ENCODE measurements around the gene ELMO1. TPM values are rescaled to one million over a fixed set of nuclear protein-coding genes. Genes with fewer than 3 reads are reported as not detected.

Gene ELMO1
- polyA plus RNA-seq, 2 of the 4 experiments (the other 2 are of a cell fraction), result 2.3 to 6.1 TPM

GRCh38 chr7:37083311-37084096 is 365.2 kb downstream of the ELMO1 start:
- DNase-seq (ENCODE audit: low read depth in 1 of 2, low spot score in 1 of 2), result no peak
- Histone ChIP-seq H3K4me3 (no peak overlapping the region), H3K9me3 (no peaks in the 10 kb centered on the region), H3K4me1 (peaks cover 12% of the 10 kb centered on the region; the same call in 1 of the 3 replicates), H3K4me2 (no peak overlapping the region), H3K27ac (0 out of 6 replicates have a peak overlapping the region, but pooled peaks of 1 of the 2 experiments have one; percentile 16)
- no peak for FAIRE-seq
- ChIA-PET CTCF (interaction anchor here (1.0 to 1.7 kb wide), 4 partner anchors 9 to 98 kb away, joined by 3 to 6 read pairs (median 4); no protein-coding TSS in a partner anchor), POLR2A (no interaction called here)
- WGBS (ENCODE audit: missing lambda C conversion rate), result 84% methylated on average over 5 of the region's 5 CpGs
- ATAC-seq, result no peak
- TF ChIP-seq NFE2L2 (conservative IDR thresholded peaks at IDR 0.05; ENCODE audit: low read length) (peak; percentile 84), MAFK (IDR thresholded peaks at IDR 0.05; ENCODE audit: partially characterized antibody) (peak; percentile 55)
- TF ChIP-seq, protein P1, sequence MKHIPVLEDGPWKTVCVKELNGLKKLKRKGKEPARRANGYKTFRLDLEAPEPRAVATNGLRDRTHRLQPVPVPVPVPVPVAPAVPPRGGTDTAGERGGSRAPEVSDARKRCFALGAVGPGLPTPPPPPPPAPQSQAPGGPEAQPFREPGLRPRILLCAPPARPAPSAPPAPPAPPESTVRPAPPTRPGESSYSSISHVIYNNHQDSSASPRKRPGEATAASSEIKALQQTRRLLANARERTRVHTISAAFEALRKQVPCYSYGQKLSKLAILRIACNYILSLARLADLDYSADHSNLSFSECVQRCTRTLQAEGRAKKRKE (CRISPR knock-in tag; IDR thresholded peaks at IDR 0.05; ENCODE audit: low read depth), result no peak

DNA sequence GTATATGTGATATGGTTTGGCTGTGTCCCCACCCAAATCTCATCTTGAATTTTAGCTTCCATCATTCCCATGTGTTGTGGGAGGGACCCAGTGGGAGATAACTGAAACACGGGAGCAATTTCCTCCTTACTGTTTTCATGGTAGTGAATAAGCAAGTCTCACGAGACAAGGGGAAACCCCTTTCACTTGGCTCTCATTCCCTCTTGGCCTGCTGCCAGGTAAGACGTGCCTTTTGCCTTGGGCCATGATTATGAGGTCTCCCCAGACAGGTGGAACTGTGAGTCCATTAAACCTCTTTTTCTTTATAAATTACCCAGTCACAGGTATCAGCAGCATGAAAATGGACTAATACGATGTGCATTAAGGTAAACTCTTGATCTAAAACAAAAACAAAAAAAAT is 367.2 kb downstream of the ELMO1 start:
- Histone ChIP-seq H3K4me1 (peaks cover 12% of the 10 kb centered on the region; the same call in 1 of the 3 replicates), H3K4me2 (no peak overlapping the region), H3K4me3 (no peak overlapping the region), H3K27ac (no peak overlapping the region), H3K9me3 (no peaks in the 10 kb centered on the region)
- CTCF ChIA-PET, result no interaction called here
- TF ChIP-seq, protein P2, sequence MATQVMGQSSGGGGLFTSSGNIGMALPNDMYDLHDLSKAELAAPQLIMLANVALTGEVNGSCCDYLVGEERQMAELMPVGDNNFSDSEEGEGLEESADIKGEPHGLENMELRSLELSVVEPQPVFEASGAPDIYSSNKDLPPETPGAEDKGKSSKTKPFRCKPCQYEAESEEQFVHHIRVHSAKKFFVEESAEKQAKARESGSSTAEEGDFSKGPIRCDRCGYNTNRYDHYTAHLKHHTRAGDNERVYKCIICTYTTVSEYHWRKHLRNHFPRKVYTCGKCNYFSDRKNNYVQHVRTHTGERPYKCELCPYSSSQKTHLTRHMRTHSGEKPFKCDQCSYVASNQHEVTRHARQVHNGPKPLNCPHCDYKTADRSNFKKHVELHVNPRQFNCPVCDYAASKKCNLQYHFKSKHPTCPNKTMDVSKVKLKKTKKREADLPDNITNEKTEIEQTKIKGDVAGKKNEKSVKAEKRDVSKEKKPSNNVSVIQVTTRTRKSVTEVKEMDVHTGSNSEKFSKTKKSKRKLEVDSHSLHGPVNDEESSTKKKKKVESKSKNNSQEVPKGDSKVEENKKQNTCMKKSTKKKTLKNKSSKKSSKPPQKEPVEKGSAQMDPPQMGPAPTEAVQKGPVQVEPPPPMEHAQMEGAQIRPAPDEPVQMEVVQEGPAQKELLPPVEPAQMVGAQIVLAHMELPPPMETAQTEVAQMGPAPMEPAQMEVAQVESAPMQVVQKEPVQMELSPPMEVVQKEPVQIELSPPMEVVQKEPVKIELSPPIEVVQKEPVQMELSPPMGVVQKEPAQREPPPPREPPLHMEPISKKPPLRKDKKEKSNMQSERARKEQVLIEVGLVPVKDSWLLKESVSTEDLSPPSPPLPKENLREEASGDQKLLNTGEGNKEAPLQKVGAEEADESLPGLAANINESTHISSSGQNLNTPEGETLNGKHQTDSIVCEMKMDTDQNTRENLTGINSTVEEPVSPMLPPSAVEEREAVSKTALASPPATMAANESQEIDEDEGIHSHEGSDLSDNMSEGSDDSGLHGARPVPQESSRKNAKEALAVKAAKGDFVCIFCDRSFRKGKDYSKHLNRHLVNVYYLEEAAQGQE (IDR thresholded peaks at IDR 0.05), result no peak
- TF ChIP-seq SREBF2 (IDR thresholded peaks at IDR 0.05), result no peak
- TF ChIP-seq USF2 (IDR thresholded peaks at IDR 0.05), result no peak
- no peak for TF ChIP-seq MYC (IDR thresholded peaks at IDR 0.05; ENCODE audit: borderline replicate concordance, low read length)
- TF ChIP-seq, protein P1 (CRISPR knock-in tag; IDR thresholded peaks at IDR 0.05; ENCODE audit: low read depth), result no peak
- no peak for TF ChIP-seq CHD2 (IDR thresholded peaks at IDR 0.05; ENCODE audit: low read length, partially characterized antibody)
- TF ChIP-seq CEBPB (IDR thresholded peaks at IDR 0.05), result no peak
- TF ChIP-seq NR3C1 (IDR thresholded peaks at IDR 0.05), result no peak
- TF ChIP-seq JUNB (IDR thresholded peaks at IDR 0.05), result no peak
- TF ChIP-seq TFCP2L1 (CRISPR knock-in tag; IDR thresholded peaks at IDR 0.05), result no peak
- TF ChIP-seq PHF8 (IDR thresholded peaks at IDR 0.05; ENCODE audit: borderline replicate concordance, low read depth), result no peak
- no peak for TF ChIP-seq HEYL (CRISPR knock-in tag; IDR thresholded peaks at IDR 0.05)
- no peak for TF ChIP-seq NFE2L2 (conservative IDR thresholded peaks at IDR 0.05; ENCODE audit: low read length)
- no peak for TF ChIP-seq KDM5A (IDR thresholded peaks at IDR 0.05)
- no peak for TF ChIP-seq PBX3 (IDR thresholded peaks at IDR 0.05)
- TF ChIP-seq CHD4 (IDR thresholded peaks at IDR 0.05; ENCODE audit: borderline replicate concordance), result no peak
- no peak for TF ChIP-seq HOXB13 (CRISPR knock-in tag; IDR thresholded peaks at IDR 0.05; ENCODE audit: low read depth)
- TF ChIP-seq BCL3 (IDR thresholded peaks at IDR 0.05), result no peak
- ATAC-seq (no peak), DNase-seq (ENCODE audit: low read depth in 1 of 2, low spot score in 1 of 2) (peak in 1 of 2 experiments; percentile 11), FAIRE-seq (no peak)
- 29% methylated on average over 4 of the region's 4 CpGs for WGBS (ENCODE audit: missing lambda C conversion rate)
- POLR2A ChIA-PET, result no interaction called here

All from A549 (cell line).